ENCODE measurements around the gene NAA60.
"Not testable (repeated sequence)": the region's sequence is repeated elsewhere in the genome, so short reads cannot be mapped to it uniquely, and the experiment has no call there.

NAA60 gene

DNA sequence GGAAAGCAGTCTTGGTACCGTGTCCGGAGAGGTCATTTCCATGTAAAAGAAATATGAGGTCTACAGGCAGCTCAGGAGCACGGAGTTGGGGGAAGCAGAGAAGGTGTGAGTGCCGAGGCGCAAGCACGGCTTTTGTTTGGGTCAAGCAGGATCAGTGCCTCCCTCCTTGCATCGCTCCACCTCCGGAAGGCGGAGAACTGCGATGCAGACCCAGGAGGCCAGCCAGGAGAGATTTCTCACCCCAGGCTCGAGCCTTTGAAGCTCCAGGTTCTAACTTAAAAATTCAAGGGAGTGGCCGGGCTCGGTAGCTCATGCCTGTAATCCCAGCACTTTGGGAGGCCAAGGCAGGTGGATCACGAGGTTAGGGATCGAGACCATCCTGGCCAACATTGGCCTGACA is 25.0 kb downstream of the NAA60 start:
- H2AFZ ChIP-seq (ENCODE audit: low read depth, low read length), result no peak overlapping the region
- no peak overlapping the region for H3K4me3 ChIP-seq (ENCODE audit: low read length)
- peaks cover 5% of the 10 kb centered on the region for H3K9me3 ChIP-seq (ENCODE audit: low read length)

DNA sequence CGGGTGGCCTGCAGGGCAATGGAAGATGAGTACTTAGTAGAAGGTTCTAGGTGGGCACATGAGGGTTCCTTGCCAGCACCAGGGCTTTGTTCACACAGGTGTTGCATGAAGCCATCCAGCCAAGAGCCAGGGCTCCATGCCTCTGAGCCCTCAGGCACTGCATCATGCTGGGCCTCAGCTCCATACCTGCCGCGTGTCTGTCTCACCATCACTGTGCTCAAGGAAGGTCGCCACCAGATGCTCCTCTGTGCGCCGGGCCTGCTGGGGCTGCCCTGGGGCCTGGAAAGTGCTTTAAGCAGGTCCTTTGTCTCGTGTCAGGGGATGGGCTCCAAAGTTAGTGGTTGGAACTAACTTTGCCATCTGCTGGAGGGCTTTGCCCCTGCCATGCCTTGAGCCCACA is 26.3 kb downstream of the NAA60 start:
- Histone ChIP-seq H3K36me3 (ENCODE audit: insufficient read depth, low read length) (peaks cover 23% of the 10 kb centered on the region), H3K27me3 (ENCODE audit: insufficient read depth, low read length) (no peaks in the 10 kb centered on the region), H3K4me1 (ENCODE audit: insufficient read depth, low read length) (no peaks in the 10 kb centered on the region), H3K9me3 (ENCODE audit: low read length) (peaks cover 2% of the 10 kb centered on the region), H2AFZ (ENCODE audit: low read depth, low read length) (no peak overlapping the region), H3K4me3 (ENCODE audit: low read length) (no peak overlapping the region)

More for the DNA sequence above, 25.0 kb downstream of the NAA60 start:
- Histone ChIP-seq H3K27me3 (ENCODE audit: insufficient read depth, low read length) (no peaks in the 10 kb centered on the region), H3K4me1 (ENCODE audit: insufficient read depth, low read length) (no peaks in the 10 kb centered on the region), H3K36me3 (ENCODE audit: insufficient read depth, low read length) (peaks cover 23% of the 10 kb centered on the region)

DNA sequence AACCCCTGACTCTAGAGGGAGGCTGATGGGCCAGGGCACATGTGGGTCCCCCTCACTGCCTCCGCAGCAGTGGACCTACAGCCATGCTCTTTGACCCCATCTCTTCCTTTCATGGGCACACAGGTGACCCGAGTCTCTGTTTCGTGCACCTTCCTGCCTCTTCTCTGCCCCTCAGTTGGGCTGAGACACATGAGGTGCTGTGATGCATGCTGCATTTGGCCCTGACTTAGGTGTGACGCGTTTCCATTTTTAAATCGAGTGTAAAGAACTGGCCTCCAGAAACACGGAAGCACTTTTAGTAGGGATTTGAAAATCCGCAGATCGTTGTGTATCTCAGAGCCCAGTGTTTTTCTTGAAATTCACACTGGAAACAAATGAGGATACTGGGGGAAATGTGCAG is 27.2 kb downstream of the NAA60 start:
- Histone ChIP-seq H3K4me3 (ENCODE audit: low read length) (no peak overlapping the region), H3K4me1 (ENCODE audit: insufficient read depth, low read length) (no peaks in the 10 kb centered on the region), H3K27me3 (ENCODE audit: insufficient read depth, low read length) (no peaks in the 10 kb centered on the region), H3K9me3 (ENCODE audit: low read length) (no peaks in the 10 kb centered on the region), H3K36me3 (ENCODE audit: insufficient read depth, low read length) (peaks cover 17% of the 10 kb centered on the region), H2AFZ (ENCODE audit: low read depth, low read length) (no peak overlapping the region)

DNA sequence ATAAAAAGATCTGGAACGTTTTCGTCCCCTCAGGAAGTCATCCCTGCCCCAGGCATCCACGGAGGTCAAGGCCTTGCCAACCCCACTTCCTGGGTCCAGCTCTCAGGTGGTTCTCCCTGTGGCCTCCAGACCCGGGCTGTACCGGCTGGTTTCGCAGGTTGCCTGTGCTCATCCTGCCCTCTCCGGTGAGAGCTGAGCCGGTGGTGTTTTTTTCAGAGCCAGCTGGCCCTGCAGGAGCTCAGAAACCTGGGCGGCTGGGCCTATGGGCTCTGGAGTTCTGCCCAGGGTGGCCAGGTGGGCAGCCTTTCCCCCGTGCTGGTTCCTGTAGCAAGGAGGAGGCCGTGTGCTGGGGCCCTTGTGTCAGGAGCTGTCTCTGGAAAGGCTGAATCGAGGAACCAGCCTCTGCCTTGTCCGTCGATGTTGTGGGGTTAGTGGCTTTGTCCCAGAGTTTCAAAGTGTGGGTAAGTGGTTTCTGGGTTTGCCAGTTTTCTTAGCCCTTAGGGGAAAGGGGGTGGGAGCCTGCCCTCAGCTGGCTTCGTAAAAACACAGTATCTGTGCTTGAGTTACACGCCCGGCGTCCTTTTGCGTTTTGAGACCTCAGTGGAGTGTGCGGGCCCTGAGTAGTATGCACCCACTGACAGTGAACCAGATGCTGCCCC is 28.2 kb downstream of the NAA60 start:
- Histone ChIP-seq H2AFZ (ENCODE audit: low read depth, low read length) (no peak overlapping the region), H3K9me3 (ENCODE audit: low read length) (no peaks in the 10 kb centered on the region), H3K4me3 (ENCODE audit: low read length) (no peak overlapping the region), H3K27me3 (ENCODE audit: insufficient read depth, low read length) (no peaks in the 10 kb centered on the region), H3K4me1 (ENCODE audit: insufficient read depth, low read length) (no peaks in the 10 kb centered on the region), H3K36me3 (ENCODE audit: insufficient read depth, low read length) (peaks cover 11% of the 10 kb centered on the region)

DNA sequence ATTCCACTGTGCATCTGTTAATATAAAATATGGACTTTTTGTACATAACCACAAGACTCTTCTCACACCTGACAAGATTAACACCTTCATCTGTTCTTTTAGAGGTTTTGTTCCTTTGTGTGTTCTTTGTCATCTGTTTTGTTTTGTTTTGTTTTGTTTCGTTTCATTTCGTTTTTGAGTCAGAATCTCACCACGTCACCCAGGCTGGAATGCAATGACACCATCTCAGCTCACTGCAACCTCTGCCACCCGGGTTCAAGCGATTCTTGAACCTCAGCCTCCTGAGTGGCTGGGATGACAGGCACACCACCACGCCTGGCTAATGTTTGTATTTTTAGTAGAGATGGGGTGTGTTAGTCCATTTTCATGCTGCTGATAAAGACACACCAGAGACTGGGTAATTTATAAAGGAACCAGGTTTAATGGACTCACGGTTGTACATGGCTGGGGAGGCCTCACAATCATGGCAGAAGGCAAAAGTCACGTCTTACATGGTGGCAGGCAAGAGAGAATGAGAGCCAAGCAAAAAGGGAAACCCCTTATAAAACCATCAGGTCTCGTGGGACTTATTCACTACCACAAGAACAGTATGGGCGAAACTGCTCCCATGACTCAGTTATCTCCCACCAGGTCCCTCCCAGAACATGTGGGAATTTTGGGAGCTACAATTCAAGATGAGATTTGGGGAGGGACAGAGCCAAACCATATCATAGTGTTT is 29.6 kb downstream of the NAA60 start:
- H2AFZ ChIP-seq (ENCODE audit: low read depth, low read length), result no peak overlapping the region
- no peaks in the 10 kb centered on the region for H3K27me3 ChIP-seq (ENCODE audit: insufficient read depth, low read length)
- peaks cover 8% of the 10 kb centered on the region for H3K36me3 ChIP-seq (ENCODE audit: insufficient read depth, low read length)
- H3K9me3 ChIP-seq (ENCODE audit: low read length), result no peaks in the 10 kb centered on the region
- H3K4me3 ChIP-seq (ENCODE audit: low read length), result no peak overlapping the region
- H3K4me1 ChIP-seq (ENCODE audit: insufficient read depth, low read length), result peaks cover 1% of the 10 kb centered on the region

DNA sequence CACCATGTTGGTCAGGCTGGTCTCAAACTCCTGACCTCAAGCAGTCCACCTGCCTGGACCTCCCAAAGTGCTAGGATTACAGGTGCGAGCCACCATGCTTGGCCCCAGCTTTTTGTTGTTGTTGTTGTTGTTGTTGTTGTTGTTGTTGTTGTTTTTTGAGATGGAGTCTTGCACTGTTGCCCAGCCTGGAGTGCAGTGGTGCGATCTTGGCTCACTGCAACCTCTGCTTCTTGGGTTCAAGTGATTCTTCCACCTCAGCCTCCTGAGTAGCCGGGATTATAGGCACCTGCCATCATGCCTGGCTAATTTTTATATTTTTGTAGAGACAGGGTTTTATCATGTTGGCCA is 30.1 kb downstream of the NAA60 start:
- not testable (repeated sequence) for H3K4me1 ChIP-seq (ENCODE audit: insufficient read depth, low read length); H2AFZ ChIP-seq (ENCODE audit: low read depth, low read length); H3K36me3 ChIP-seq (ENCODE audit: insufficient read depth, low read length); H3K27me3 ChIP-seq (ENCODE audit: insufficient read depth, low read length); H3K4me3 ChIP-seq (ENCODE audit: low read length); H3K9me3 ChIP-seq (ENCODE audit: low read length)

DNA sequence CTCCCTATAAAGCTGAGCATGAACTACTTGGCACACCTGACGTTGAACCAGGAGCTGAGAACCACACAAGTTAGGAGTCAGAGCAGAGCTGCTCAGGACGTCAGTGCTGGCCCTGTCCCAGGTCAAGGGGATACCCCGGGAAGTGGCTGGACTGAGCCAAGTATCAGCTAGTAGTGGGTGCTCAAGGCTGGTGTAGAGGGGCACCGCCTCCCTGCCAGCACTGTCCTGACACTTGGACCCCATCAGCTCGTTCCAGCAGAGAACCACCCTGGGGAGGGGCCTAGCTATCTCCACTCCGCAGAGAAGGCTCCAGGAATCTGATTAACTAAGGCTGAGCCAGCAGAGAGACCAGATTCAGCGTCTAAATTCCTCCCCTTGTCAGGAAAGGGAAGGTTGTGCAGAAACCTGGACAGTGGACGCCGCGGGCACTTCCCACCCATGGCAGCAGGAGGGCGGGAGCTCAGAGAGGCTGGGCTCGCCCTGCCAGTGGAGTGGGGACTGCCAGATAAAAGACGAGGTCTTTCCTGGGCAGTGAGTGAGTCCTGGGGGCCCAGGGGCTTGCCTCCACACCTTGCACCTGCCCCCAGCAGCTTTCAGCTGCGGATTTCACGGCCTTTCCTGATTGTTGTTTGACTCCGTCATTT is 30.8 kb downstream of the NAA60 start:
- H3K4me1 ChIP-seq (ENCODE audit: insufficient read depth, low read length), result peaks cover 9% of the 10 kb centered on the region
- no peak overlapping the region for H3K4me3 ChIP-seq (ENCODE audit: low read length)
- no peaks in the 10 kb centered on the region for H3K27me3 ChIP-seq (ENCODE audit: insufficient read depth, low read length)
- no peak overlapping the region for H2AFZ ChIP-seq (ENCODE audit: low read depth, low read length)
- peaks cover 8% of the 10 kb centered on the region for H3K36me3 ChIP-seq (ENCODE audit: insufficient read depth, low read length)
- no peaks in the 10 kb centered on the region for H3K9me3 ChIP-seq (ENCODE audit: low read length)

DNA sequence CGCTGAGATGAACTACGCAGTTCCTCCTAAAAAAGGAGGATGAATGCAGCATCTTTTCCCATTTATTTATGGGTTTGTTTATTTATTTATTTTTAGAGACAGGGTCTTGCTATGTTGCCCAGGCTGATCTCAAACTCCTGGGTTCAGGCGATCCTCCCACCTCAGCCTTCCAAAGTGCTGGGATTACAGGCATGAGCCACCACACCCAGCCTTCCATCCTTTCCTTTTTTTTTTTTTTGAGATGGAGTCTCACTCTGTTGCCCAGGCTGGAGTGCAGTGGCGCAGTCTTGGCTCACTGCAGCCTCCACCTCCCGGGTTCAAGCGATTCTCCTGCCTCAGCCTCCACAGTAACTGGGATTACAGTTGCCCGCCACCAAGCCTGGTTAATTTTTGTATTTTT is 31.4 kb downstream of the NAA60 start:
- not testable (repeated sequence) for H3K9me3 ChIP-seq (ENCODE audit: low read length); H3K4me1 ChIP-seq (ENCODE audit: insufficient read depth, low read length); H3K4me3 ChIP-seq (ENCODE audit: low read length); H3K27me3 ChIP-seq (ENCODE audit: insufficient read depth, low read length); H2AFZ ChIP-seq (ENCODE audit: low read depth, low read length)
- peaks cover 14% of the 10 kb centered on the region for H3K36me3 ChIP-seq (ENCODE audit: insufficient read depth, low read length)

DNA sequence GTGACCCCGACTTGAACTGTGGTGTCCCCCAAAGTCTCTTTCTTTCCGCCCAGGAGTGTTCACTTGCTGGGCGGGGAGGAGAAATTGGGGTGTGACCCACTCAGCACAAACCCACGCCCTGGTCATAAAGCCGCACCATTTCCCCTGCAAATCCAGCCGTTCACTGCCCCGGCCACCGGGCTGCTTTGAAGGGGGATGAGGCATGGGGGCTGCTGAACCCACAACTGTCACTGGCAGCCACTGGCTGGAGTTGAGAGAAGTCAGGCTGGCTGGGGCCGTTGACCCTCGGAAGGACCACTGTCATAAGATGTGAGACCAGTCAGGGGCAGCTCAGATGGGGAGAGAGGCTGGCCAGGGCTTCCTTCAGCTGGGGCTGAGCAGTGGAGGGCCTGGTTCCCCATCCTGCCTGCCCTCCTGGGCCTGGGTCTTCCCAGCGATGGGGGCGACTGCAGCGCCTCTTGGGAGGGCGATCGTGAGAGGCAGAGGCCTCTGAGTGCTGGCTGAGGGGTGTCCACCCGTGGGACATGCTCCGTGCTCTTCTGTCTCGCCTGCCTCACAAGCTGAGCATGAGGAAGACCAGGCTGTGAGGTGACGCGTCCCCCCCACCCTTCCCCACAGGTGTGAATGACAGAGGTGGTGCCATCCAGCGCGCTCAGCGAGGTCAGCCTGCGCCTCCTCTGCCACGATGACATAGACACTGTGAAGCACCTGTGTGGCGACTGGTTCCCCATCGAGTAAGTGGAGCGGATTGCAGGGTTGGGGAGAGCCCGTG is 32.3 kb downstream of the NAA60 start:
- peaks cover 15% of the 10 kb centered on the region for H3K36me3 ChIP-seq (ENCODE audit: insufficient read depth, low read length)
- H3K4me3 ChIP-seq (ENCODE audit: low read length), result no peak overlapping the region
- no peak overlapping the region for H2AFZ ChIP-seq (ENCODE audit: low read depth, low read length)
- no peaks in the 10 kb centered on the region for H3K27me3 ChIP-seq (ENCODE audit: insufficient read depth, low read length)
- peaks cover 9% of the 10 kb centered on the region for H3K4me1 ChIP-seq (ENCODE audit: insufficient read depth, low read length)
- H3K9me3 ChIP-seq (ENCODE audit: low read length), result no peaks in the 10 kb centered on the region

DNA sequence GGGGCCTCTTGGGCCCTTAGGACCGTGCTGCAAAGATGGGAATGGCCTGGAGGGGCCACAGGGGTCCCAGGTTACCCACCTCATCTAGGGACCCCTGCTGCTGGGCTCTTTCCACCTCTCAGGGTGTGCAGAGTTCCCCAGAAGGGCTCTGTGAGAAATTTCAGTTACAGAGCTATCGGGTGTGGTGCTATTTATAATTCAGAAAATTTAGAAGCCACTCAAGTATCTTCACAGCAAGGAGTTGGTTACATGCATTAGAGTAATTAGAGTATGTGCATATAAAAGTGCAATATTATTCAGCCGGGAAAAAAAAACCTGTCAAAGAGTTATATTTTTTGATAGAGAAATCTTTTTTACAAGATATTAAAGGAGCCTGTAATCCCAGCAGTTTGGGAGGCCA is 32.9 kb downstream of the NAA60 start:
- H3K36me3 ChIP-seq (ENCODE audit: insufficient read depth, low read length), result peaks cover 19% of the 10 kb centered on the region
- no peak overlapping the region for H3K4me3 ChIP-seq (ENCODE audit: low read length)
- H3K27me3 ChIP-seq (ENCODE audit: insufficient read depth, low read length), result no peaks in the 10 kb centered on the region
- no peaks in the 10 kb centered on the region for H3K9me3 ChIP-seq (ENCODE audit: low read length)
- H3K4me1 ChIP-seq (ENCODE audit: insufficient read depth, low read length), result peaks cover 9% of the 10 kb centered on the region
- H2AFZ ChIP-seq (ENCODE audit: low read depth, low read length), result no peak overlapping the region

DNA sequence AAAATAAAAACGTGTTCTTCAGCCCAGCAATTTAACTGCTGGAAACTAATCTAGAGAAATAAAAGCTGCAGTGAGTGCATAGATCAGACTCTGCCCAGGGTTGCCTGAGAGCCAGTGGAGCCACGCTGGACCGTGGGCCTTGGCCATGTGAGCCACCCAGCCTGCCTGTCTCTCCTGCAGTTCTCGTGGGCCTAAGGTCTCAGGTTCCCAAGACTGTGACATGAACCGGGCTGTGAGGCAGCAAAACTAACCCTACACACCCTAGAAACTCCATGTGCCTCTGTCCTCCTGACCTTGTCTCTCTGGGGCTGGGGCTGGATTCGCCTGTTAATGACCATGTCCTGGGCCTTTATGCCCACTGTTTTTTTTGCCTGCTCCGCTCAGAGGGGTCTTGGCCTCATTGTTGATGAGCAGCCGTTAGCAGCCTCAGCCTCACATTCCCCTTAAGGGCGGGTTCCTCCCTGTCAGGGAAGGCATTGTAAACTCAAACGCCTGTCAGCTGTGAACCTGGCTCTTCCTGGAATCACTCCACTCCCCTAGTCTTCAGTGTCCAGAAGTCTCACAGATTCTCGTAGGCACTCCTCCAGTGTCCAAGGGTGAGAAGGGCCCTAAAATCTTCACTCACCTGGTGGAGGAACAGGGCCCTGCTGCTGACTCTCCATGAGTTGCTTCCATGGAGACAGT is 34.9 kb downstream of the NAA60 start:
- Histone ChIP-seq H3K9me3 (ENCODE audit: low read length) (no peaks in the 10 kb centered on the region), H3K27me3 (ENCODE audit: insufficient read depth, low read length) (no peaks in the 10 kb centered on the region), H3K4me1 (ENCODE audit: insufficient read depth, low read length) (peaks cover 15% of the 10 kb centered on the region), H3K4me3 (ENCODE audit: low read length) (no peak overlapping the region), H2AFZ (ENCODE audit: low read depth, low read length) (no peak overlapping the region), H3K36me3 (ENCODE audit: insufficient read depth, low read length) (peaks cover 28% of the 10 kb centered on the region)

DNA sequence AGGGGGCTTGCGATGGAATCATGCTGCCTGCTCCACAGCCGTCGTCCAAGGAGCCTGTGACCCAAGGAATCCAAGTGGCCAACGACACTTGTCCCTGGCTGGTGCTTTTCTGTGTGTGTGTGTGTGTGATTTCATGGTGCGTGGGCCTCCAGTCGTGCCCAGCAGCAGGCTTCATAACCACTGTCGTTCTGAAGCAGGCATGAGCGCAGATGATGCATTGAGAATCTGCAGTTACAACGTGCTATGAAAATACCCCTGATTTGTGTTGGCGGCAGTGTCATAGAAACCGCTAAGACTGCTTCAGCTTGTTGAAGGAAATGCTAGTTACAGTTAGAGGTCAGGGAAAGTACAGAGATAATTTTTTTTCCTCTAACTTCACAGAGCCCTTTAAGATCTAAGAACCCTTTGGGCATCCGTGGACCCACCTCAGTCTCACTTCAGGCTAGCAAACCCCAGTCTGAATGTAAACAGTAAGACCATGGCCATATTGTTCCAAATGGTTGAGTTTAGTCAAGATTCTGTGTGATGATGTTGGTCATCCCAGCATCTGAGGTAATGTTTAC is 36.3 kb downstream of the NAA60 start:
- Histone ChIP-seq H3K9me3 (ENCODE audit: low read length) (no peaks in the 10 kb centered on the region), H3K27me3 (ENCODE audit: insufficient read depth, low read length) (no peaks in the 10 kb centered on the region), H3K4me3 (ENCODE audit: low read length) (no peak overlapping the region), H3K4me1 (ENCODE audit: insufficient read depth, low read length) (peaks cover 28% of the 10 kb centered on the region), H3K36me3 (ENCODE audit: insufficient read depth, low read length) (peaks cover 32% of the 10 kb centered on the region), H2AFZ (ENCODE audit: low read depth, low read length) (no peak overlapping the region)

All from neuron (in vitro differentiated cells).